NCI-H2227 treated with DMSO at 0.1 percent for 48 hours (cell line): ENCODE data around the gene FMC1.

Source experiments
- DNase-seq: peaks from one replicate; lab custom pipeline; 2025; lab: John Stamatoyannopoulos, UW

The FMC1 gene

GRCh38 chr7:139374246-139374645, 33.1 kb downstream of the FMC1 start:
- no peak for DNase-seq

DNA sequence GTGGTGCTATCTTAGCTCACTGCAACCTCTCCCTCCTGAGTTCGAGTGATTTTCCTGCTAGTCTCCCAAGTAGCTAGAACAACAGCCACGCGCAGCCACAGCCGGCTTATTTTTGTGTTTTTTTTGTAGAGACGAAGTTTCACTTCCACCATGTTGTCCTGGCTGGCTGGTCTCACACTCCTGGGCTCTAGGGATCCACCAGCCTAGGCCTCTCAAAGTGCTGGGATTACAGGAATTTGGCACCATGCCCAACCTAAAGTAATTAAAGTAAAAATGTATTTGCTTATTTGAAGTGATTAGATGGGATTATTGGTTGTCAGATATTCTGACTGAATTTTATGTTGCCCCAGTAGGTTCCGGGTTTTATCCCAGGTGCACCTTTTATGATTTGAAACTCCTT, 41.3 kb downstream of the FMC1 start:
- DNase-seq = no peak

DNA sequence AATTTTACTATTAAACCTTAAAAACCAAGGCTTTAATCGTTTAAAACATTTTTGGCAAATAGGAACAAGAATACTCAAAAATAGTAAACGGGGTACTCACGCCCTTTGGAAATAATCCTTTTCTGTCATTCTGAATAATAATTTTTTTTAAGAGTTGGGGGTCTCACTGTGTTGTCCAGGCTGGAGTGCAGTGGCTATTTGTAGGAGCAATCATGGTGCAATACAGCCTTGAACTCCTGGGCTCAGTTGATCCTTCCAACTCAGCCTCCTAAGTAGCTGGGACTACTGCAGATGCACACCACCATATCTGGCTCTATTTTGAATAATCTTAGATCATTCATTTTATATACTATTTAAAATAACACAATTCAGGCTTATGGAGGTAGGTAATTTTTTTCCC, 43.5 kb downstream of the FMC1 start:
- DNase-seq = no peak

GRCh38 chr7:139387594-139387993, 46.5 kb downstream of the FMC1 start:
- no peak for DNase-seq

GRCh38 chr7:139389091-139389490, 48.0 kb downstream of the FMC1 start:
- no peak for DNase-seq

- DNase-seq = no peak
These were observed 48.6 kb downstream of the FMC1 start for GRCh38 chr7:139389774-139390173.

- DNase-seq = no peak
These were observed 52.6 kb downstream of the FMC1 start for GRCh38 chr7:139393621-139394211.

GRCh38 chr7:139394540-139394939, 53.4 kb downstream of the FMC1 start:
- no peak for DNase-seq
